HG03342 (cell line): Measurements from ENCODE around the gene MYH16.
A peak's percentile ranks its signal among the peaks of the same experiment; 100 is the strongest.
"Not testable (repeated sequence)": the region's sequence is repeated elsewhere in the genome, so short reads cannot be mapped to it uniquely, and the experiment has no call there.

Experiments used
- ATAC-seq: cut with Tn5 transposase; IDR thresholded peaks from one replicate; pipeline ENCODE4 v1.9.1; 2021; ENCODE audit warnings: mild to moderate bottlenecking, moderate library complexity; ENCODE audit not compliant: unreplicated experiment

The MYH16 gene

GRCh38 chr7:99301496-99301895 is 28.9 kb downstream of the MYH16 start:
- ATAC-seq = no peak

GRCh38 chr7:99305473-99306260 is 33.0 kb downstream of the MYH16 start:
- no peak for ATAC-seq

- no peak for ATAC-seq
Observed at GRCh38 chr7:99308461-99309074, 35.9 kb downstream of the MYH16 start.

GRCh38 chr7:99309111-99309510 is 36.5 kb downstream of the MYH16 start:
- ATAC-seq = no peak

- ATAC-seq = no peak
Observed at GRCh38 chr7:99310004-99310403, 37.4 kb downstream of the MYH16 start.

GRCh38 chr7:99311702-99312101 is 39.1 kb downstream of the MYH16 start:
- no peak for ATAC-seq

GRCh38 chr7:99312316-99313203 is 39.9 kb downstream of the MYH16 start:
- ATAC-seq = no peak

GRCh38 chr7:99313204-99313573 is 40.5 kb downstream of the MYH16 start:
- ATAC-seq = no peak

- ATAC-seq = no peak
Observed at GRCh38 chr7:99314504-99314903, 41.9 kb downstream of the MYH16 start.

GRCh38 chr7:99320371-99320770 is 47.7 kb downstream of the MYH16 start:
- ATAC-seq = no peak

GRCh38 chr7:99322659-99323058 is 50.0 kb downstream of the MYH16 start:
- ATAC-seq = not testable (repeated sequence)

- no peak for ATAC-seq
Observed at GRCh38 chr7:99324559-99324958, 51.9 kb downstream of the MYH16 start.

- ATAC-seq = no peak
Observed at GRCh38 chr7:99325001-99325493, 52.4 kb downstream of the MYH16 start.

GRCh38 chr7:99325592-99326407 is 53.2 kb downstream of the MYH16 start, which contains the start of gene ARPC1A:
ARPC1A (plus strand) TSS chr7:99325898; CDS start chr7:99333354, 7,456 bp downstream.
- ATAC-seq = peak; percentile 87

GRCh38 chr7:99326408-99326782 is 53.8 kb downstream of the MYH16 start:
- ATAC-seq = no peak

GRCh38 chr7:99330314-99330961 is 57.8 kb downstream of the MYH16 start:
- not testable (repeated sequence) for ATAC-seq

GRCh38 chr7:99331002-99331401 is 58.4 kb downstream of the MYH16 start:
- ATAC-seq = no peak

- no peak for ATAC-seq
Observed at GRCh38 chr7:99339595-99339994, 67.0 kb downstream of the MYH16 start.

- no peak for ATAC-seq
Observed at GRCh38 chr7:99340659-99341058, 68.0 kb downstream of the MYH16 start.

- no peak for ATAC-seq
Observed at GRCh38 chr7:99344061-99344647, 71.5 kb downstream of the MYH16 start.
